OCI-LY7 (cell line): ENCODE results near the gene TSPAN9.

Experiments
- EZH2phosphoT487 ChIP-seq: fragments of 200-600 bp; sonication (generic); IDR thresholded peaks from 2 replicates; pipeline ENCODE4 v1.6.1; 2018; ENCODE audit warnings: low read depth, borderline replicate concordance, mild to moderate bottlenecking, mixed run types, antibody characterized with exemption, low read length, moderate library complexity, mixed read lengths
- TF ChIP-seq, protein P1 (sequence below): fragments of 200-600 bp; sonication (generic); conservative IDR thresholded peaks from 2 replicates; pipeline ENCODE4 v1.5.1; 2014; ENCODE audit warnings: mild to moderate bottlenecking, antibody characterized with exemption, low read length, moderate library complexity, mixed read lengths

- TF ChIP-seq, protein P1, sequence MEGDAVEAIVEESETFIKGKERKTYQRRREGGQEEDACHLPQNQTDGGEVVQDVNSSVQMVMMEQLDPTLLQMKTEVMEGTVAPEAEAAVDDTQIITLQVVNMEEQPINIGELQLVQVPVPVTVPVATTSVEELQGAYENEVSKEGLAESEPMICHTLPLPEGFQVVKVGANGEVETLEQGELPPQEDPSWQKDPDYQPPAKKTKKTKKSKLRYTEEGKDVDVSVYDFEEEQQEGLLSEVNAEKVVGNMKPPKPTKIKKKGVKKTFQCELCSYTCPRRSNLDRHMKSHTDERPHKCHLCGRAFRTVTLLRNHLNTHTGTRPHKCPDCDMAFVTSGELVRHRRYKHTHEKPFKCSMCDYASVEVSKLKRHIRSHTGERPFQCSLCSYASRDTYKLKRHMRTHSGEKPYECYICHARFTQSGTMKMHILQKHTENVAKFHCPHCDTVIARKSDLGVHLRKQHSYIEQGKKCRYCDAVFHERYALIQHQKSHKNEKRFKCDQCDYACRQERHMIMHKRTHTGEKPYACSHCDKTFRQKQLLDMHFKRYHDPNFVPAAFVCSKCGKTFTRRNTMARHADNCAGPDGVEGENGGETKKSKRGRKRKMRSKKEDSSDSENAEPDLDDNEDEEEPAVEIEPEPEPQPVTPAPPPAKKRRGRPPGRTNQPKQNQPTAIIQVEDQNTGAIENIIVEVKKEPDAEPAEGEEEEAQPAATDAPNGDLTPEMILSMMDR, result no peak
- no peak for TF ChIP-seq EZH2phosphoT487
Measured at GRCh38 chr12:3329361-3329760, 252.2 kb downstream of the TSPAN9 start.
